GM19395 (cell line): ENCODE results near the gene IFIT1.
"Not testable (repeated sequence)": the region's sequence is repeated elsewhere in the genome, so short reads cannot be mapped to it uniquely, and the experiment has no call there.

ENCODE experiments used
- ATAC-seq: cut with Tn5 transposase; IDR thresholded peaks from one replicate; pipeline ENCODE4 v1.9.1; 2021; ENCODE audit warnings: mild to moderate bottlenecking, moderate library complexity; ENCODE audit not compliant: unreplicated experiment

The IFIT1 gene

DNA sequence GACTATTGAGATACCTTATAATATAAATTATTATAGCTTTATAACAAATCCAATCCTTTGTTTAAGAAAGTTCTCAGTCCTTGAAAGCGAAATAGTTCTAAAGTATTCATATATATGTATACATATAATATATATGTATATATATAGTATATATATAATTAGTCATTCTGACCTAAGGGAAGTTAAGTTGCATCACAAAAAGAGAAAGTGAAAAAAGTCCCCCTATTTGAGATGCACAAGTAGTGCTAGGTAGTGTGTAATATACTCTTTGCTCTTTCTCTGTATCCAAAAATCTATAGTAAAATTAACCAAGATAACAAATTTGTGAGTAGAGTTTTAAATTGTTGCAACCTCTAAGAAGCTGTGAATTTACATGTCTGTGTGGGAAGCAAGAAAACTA, 27.9 kb upstream of the IFIT1 start:
- ATAC-seq, result no peak

DNA sequence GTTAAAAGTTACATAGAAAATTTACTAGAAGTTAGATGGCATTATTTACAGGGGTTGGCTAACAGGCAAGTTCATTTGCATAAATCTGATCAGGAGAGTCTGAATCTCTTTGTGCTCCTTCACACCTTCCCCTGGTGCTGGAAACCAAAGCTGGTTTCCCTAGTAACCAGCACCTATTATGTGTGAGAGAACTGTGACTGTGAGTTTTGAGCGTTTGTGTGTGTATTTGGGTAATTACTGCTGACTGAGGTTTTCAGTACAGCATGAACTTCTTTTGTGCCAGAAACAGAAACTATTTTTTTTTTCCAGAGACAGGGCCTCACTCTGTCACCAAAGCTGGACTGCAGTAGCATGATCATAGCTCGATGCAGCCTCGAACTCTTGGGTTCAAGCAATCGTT, 24.9 kb upstream of the IFIT1 start:
- ATAC-seq, result peak; percentile 73

DNA sequence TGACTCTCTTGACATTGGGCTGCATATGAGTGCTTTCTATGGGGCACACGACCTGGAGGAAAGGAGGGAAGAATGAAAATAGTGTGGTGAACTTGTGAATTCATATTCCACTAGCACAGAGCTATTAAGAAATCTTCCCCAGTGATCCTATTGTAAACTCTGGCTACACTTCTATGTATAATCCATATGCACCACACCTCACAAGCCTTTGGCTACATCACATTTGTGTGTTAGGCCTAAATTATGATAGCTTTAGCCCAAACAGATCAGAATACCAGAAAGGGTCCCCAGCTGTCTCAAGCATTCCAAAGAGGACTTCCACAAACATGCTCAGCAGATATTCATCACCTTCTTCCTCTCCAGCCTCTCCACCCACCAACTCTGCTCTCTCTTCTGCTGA, 24.3 kb upstream of the IFIT1 start:
- ATAC-seq, result no peak

DNA sequence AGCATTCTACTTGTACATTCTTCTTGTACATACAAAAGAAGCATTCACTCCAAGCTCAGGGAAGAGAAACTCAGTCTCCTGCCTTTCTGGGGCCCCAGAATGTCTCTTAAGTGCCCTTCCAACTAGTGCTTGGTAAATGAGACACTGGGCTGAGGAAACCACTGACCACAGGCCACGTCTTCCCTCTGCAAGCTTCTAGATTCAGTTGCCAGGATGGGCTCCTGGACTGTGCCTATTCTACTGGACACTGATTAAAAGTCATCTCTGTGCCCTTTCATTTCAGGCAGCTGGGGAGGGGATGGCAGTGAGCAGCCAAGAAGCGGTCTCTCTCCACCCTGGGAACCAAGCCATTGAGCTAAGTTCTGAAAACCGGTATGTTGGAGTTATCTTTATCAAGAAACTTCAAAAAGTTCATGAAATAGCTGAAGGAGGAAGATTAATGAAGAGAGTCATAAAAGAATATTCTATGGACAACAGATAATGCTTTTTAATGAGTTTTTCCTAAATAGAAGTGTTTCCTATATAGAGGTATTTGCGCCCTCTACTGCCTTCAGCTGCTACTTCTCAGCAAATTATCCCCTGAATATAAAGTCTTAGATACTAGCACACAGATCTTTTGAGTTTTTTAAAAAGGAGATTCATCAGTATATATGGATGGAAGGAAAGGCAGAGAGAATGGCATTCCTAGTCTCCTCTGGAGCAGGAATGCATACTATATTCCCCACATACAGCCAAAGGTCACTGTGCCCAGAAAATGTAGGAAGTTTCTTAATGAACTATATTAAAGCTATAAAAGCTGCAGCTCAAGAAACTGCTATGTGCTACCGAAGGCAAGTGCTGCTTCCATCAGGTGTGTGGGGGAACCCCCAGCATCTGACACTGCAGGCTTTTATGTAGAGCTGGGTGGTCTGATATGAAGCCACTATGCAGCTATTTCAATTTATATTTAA, 23.0 kb upstream of the IFIT1 start:
- ATAC-seq, result no peak

DNA sequence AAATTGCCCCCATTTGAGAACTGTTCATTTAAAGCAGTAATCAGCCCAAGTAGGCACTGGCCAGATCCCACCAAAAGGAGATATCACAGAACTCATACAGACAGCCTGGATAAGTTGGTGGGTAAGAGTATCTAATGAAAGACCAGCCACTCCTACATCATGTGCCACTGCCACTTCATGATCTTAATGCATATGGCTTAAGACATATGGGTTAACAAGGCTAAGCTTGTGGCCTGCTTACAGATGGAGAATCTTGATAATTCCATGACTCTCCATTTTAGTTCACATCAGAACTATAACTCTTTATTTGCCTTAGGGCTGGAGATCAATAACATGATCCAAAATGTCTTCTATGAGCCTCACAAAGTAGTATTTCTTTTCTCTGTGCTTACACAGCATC, 21.3 kb upstream of the IFIT1 start:
- ATAC-seq, result no peak

DNA sequence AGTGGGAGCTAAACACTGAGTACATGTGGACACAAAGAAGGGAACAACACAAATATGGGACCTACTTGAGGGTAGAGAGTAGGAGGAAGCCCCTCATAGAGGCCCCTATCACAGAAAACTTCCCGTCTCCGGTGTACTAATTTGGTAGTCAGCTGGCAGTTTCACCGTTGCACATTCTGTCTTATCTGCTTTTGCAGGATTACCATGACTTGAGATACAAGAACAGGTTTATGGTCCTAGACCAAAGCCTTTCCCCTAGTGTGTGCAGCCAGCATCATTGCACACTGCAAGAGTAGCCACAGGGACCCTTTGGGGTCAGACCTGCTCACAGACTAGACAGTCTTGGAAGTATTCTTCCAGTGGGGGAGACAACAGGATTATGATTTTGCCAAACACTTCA, 20.4 kb upstream of the IFIT1 start:
- no peak for ATAC-seq

DNA sequence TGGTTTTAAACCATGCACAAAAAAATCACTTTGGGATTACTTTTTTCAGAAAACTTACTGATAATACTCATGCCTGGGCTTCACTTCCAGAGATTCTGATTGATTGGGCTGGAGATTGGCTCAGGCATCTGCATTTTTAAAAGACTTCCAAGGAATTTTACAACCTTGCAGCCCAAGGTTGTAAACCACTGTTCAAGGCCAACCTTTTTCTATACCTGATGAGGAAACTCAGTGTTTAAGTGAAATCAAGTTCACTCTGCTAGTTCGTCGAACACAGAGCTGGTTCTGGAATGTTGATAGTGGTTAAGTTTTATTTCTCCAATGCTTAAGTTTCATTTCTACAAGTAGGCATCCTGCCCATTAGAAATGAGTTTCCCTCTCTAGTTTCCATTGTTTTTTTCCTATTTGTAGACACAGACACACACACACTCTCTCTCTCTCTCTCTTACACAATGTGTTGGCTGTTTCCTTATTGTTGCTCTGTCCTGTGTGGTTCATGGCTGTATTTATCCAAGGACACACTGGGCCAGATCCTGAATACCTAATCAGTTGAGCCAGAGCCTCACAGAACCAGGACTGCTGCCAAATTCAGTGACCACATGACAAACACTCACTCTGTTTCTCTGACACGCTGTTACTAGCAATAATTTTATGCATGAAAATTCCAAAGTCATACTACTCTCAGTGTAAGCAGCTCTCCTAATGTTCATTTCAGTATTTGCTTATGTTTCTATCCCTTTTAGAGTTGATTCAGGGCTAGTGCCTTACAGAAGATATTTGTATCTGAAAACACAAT, 18.3 kb upstream of the IFIT1 start:
- ATAC-seq, result no peak

DNA sequence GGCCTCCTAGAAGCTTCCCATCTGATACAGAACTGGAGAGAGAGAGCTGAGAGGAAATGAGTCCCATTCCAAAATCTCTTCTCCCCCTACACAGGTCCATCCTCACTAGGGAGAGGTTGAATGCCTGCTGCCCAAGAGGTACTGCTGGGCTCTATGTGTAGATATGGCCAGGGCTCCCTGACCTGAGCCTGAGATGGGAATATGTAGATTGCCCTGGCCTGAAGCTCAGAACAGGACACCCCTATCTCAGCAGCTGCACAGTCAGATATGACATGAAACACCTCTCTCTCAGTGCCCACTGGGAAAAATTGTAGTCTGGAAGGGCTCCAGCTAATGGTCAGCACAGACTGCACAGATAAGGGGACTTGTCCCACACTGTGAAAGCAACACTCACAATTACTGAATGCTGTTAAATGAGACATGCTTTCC, 17.7 kb upstream of the IFIT1 start:
- ATAC-seq, result no peak

DNA sequence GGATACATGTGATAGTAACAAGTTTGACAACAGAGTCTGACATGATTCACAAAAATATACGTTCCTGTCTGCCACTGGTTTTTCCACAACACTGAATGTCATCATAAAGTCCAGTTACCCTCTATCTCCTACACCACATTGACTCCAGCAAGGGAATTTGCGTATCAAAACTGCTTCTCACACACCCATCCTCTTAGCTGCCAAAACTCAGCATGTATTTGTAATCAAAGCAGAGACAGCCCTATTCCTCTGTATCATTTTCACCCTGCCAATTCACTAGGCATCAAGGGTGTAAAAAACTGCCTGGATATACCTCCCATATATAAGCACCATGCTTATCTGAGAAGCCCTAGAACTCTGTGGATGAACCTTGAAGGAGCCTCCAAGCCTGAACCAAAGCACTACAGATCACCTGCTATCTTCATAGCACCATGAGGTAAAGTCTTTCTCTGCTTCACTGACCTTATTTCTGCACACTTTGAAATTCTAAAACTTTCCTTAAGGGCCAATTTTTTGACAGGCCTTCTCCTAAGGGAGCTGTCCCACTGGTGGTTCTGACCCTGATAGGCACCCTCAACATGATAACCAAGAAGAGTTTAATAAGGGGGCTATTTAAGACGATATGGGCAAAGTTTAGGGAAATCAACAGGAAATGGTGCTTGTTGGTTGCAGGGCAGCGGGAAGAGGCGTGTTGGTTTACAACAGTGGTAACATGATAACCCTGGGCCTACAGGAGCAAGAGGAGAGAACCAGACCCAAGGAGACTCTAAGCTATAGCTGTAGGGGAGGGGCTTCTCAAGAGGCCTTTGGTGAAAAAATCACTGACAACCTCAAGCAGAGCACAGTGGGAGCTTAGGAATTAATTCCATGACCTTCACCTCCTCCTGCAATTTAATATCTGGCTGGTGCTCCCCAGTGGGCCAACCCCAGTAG, 14.5 kb upstream of the IFIT1 start, which contains the start of gene IFIT1B:
Gene IFIT1B (plus strand): TSS at position 352 of the 933 bp plus-strand sequence. CDS start 80 bp downstream, at position 432.
- no peak for ATAC-seq

DNA sequence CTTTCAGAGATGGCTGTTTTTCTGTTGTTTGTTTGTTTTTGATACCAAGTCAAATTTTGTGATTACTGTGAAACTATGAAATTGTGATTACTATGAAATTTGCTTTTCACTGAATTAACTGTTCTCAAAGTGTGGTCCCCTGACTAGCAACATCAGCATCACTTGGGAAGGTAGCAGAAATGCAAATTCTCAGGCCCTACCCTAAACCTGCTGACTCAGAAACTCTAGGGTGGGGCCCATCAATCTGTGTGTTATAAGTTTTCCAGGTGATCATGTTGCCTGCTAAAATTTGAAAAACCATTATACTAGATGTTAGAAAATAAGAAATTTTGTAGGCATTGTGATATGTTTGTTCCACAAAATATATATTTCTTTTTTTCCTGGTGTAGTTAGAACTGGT, 13.3 kb upstream of the IFIT1 start:
- ATAC-seq, result no peak

DNA sequence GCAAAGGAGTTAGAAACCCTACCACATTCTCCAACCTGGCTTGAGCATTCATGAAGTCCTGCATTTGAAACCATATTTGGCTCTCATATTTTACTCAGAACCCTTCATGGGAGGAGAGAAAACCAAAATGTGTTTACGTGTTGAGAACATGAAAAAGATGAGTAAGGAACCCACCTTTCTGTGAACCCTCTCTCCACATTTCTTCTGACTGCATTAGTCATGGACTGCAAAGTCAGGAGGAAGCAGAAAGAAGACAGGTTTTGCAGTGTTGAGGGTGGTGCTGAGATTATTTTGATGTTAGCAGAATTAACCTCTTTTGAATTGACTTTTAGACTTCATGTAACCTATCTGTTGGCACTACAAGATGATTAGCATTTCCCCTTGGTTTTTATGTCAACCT, 9.7 kb upstream of the IFIT1 start:
- no peak for ATAC-seq

DNA sequence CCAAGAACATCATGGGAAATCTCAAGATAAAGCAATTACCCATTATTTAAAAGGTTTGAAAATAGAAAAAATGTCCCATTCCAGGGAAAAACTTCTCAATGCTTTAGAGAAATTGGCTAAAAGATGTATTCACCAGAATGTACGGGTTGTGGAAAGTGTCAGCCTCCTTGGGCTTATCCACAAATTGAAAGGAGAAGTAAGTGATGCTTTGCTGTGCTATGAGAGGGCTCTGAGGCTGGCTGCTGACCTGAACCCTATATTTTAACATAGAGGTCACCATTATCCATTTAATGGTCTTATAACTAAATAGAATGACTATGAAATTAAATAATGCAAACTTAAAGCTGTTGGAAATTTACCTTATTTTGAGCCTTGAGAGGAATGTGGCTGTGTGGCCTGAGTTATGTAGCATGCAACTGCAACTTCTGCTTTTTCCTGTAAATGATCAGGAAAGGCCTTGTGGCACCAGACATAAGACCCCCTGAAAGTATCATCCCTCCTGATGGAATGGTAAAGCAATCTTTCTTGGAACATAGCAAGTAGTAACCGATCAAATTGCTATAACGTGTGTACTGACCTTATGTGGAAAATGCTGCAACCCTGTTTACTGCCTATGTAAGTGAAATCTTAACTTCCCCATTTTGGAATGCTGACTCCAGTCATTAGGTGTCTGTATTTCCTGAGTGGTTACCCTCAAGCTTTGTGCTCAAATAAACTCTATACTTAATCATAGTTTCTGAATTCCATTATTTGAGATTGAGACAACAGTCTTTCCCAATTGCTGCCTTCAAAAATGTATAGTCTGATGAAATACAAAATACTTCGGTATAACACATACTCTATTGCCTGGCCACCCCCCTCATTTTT, 7.7 kb upstream of the IFIT1 start:
- ATAC-seq, result no peak

DNA sequence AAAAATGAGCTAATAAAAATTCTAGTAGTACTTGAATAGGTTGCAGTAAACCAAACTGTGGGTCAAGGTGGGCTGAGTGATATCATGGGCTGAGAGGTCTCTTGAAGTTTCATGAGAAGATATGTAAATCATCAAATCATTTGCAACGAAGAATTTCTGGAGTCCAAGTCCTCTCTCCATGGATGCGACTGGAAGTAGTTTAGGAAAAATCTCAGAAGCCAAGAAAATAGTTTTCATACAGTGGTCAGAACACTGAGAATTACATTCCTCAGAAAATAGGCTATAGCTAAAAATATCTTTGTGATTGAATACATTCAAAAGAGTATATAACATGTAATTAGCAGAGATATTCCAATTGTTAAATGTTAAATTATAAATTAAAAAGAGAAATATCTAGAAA, 3.6 kb upstream of the IFIT1 start:
- ATAC-seq, result no peak

DNA sequence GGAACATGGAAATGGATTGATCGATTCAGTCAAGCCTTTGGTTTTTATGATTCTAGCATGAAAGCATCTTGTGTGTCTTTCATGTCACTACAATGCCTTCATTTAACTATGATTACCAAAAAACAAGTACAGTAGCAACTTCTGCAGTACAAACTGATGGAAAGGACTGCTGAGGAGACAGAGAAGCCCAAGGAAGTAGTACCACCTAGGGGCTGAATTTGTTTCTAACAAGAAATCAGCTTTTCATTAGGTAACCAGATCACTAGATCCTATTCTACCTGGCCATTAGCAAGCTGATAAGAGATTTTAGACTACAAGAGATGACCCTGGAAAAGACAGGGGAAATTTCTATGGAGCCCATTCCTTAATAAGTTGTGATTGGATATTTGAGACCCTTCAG, 3.2 kb upstream of the IFIT1 start:
- no peak for ATAC-seq

DNA sequence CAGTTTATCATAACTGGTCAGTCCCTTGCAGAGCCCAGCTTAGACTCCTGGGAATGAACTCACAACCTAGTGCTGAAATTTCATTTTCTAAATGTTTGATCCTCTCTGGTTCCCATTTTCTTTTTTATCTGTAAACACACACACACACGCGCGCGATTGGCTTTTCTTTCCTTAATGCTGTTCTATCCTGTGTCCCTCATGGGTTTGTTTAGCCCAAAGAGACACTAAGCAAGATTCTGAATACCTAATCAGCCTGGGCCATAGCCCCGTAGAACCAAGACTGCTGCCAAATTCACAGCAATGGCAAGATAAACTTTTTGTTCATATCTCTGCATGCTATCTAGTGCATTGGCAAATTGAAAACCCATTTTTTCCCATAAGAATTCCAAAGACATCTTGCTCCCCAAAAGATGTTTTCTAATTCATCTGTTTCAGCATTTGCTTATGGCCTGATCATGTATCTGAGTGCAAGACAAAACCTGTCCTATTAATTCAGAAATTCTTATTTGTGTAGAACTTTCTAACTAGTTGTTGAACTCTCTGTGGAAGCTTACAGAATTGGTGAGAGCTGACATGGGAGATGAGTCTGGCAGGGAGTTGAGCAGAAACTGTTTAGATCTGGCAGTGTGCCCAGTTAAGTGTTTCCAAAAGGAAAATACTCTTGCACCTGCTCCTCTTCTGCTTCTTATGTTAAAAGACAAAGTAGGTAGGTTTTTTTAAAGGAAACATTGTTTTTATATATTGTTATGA, 1.8 kb upstream of the IFIT1 start:
- no peak for ATAC-seq

DNA sequence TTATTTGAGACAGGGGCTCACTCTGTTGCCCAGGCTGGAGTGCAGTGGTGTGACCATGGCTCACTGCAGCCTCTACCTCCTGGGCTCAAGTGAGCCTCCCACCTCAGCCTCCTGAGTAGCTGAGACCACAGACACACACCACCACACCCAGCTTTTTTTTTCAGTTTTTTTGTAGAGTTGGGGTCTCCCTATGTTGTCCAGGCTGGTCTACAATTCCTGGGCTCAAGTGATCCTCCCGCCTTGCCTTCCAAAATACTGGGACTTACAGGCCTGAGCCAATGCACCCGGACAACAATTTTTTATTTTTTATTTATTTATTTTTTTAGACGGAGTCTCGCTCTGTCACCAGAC, 1.2 kb upstream of the IFIT1 start:
- ATAC-seq, result not testable (repeated sequence)

DNA sequence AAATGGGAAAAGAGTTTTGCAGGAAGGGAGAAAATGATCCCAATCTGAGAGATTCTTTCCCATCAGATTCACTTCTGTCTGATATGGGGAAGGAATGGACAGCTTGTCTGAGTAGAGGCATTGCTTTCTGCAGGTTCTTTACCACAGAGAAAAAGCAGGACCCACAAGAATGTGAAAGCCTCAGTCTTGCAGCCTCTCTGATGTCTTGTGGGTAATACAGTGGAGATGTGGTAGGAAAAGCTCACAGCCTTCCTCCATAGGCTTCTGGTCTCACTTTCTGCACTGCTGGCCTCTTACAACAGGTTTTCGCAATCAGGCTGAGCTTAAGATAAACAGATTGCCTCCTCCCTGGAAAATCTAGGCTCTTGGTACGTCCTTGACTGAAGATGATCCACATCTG, 551 bp downstream of the IFIT1 start:
- ATAC-seq, result peak; percentile 53

DNA sequence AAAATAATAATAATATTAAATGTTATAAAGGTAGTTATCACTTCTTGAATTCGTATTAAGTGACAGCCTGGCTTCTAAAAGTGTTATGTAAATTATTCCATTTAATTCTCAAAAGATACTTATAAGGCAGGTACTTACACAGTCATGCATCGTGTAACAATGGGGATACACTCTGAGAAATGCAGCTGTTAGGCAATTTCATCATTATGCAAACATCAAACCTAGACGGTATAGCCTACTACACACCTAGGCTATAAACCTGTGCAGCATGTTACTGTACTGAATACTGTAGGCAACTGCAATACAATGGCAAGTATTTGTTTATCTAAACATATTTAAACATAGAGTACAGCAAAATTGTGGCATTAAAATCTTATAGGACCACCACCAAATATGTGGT, 1.5 kb downstream of the IFIT1 start:
- no peak for ATAC-seq

DNA sequence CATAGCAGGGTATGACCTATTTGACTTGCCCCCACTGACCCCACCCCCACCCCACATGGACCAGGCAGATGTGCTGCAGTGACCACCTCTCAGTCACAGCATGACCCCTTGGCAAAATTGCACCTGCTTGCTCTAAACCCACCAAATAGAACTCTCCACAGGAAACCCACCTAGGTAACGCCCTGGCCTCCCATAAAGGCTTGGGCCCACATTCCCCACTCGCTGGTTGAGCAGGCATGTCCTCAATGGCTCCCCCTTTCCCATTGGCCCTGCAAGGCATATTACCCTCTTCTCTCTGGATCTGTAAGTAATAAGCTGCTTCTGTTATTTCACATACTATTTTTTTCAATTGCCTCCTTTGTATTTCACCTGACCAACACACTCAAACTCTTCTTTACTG, 2.7 kb downstream of the IFIT1 start:
- ATAC-seq, result no peak
